ENCODE results near the gene TAF8. TPM values are rescaled to one million over a fixed set of nuclear protein-coding genes. Genes with fewer than 3 reads are reported as not detected.

The TAF8 gene
- total RNA-seq, 4 donors from 2014 or later: 24.5 to 37.6 (median 24.6) TPM

DNA sequence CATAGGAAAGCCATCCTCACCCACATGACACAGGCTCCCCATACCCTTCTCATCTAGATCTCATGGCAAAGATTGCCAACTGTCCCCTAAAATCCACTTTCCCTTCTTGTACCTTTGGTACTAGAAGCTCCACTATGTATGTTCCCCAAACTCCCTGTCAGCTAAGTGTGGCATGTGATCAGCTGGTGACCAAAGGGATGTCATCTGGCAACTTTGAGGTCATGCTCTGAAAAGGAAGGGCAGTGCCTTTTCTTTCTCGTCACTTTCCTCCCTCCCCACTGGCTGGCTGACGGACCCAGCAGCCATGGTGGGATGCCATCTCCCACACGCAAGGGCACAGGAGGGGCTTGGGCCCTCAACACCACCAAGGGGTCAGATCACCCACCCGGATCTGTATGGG, 23.8 kb upstream of the TAF8 start:
- no peak for DNase-seq
- no peaks in the 10 kb centered on the region for H3K36me3 ChIP-seq
- TF ChIP-seq, protein P1, sequence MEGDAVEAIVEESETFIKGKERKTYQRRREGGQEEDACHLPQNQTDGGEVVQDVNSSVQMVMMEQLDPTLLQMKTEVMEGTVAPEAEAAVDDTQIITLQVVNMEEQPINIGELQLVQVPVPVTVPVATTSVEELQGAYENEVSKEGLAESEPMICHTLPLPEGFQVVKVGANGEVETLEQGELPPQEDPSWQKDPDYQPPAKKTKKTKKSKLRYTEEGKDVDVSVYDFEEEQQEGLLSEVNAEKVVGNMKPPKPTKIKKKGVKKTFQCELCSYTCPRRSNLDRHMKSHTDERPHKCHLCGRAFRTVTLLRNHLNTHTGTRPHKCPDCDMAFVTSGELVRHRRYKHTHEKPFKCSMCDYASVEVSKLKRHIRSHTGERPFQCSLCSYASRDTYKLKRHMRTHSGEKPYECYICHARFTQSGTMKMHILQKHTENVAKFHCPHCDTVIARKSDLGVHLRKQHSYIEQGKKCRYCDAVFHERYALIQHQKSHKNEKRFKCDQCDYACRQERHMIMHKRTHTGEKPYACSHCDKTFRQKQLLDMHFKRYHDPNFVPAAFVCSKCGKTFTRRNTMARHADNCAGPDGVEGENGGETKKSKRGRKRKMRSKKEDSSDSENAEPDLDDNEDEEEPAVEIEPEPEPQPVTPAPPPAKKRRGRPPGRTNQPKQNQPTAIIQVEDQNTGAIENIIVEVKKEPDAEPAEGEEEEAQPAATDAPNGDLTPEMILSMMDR (IDR thresholded peaks at IDR 0.05): no peak
- TF ChIP-seq POLR2A (IDR thresholded peaks at IDR 0.05): no peak
- H3K27me3 ChIP-seq: no peaks in the 10 kb centered on the region
- peak overlapping the region in 1 of 4 donors; percentile 71 for H3K27ac ChIP-seq
- H3K9me3 ChIP-seq: no peaks in the 10 kb centered on the region
- H3K4me3 ChIP-seq: no peak overlapping the region
- H3K4me1 ChIP-seq: peaks cover 0 to 53% (median 30%) of the 10 kb centered on the region in 4 donors

DNA sequence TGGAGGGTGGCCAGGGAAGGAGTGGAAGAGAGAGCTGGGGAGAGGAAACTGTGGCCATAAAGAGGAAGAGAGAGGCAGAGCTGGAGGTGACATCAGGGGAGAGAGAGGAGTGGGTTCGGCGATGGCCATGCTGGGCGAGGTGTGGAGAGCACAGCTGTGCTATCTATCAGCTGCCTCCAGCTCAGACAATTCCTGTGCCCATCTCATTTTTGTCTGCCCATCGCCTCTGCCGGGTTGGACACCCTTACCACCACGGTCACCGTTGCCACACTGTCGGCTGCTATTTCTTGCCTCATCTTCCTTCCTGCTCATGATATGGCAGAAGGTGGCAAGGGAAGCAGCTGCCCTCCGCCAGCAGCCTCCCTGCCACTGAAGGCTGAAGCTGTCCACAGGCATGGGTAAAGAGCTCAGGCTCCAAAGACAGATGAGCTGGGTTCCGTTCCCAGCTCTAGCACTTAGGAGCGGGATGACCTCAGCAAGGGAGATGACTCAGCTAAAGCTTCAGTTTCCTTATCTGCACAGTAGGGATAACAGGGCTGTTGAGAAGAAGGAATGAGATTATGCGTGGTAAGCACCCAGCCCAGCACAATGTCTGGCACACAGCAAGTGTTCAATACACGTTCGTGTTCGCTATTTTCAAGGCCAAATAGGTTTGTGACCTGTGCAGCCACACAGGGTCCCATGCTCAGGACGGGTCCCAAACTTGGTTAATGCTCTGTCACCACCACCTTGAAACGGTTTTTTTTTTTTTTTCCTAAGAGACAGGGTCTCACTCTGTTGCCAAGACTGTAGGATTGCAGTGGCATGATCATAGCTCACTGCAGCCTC, 21.9 kb upstream of the TAF8 start:
- no peaks in the 10 kb centered on the region for H3K36me3 ChIP-seq
- peaks cover 0 to 46% (median 15%) of the 10 kb centered on the region in 4 donors for H3K4me1 ChIP-seq
- H3K27me3 ChIP-seq: no peaks in the 10 kb centered on the region
- no peak overlapping the region for H3K4me3 ChIP-seq
- no peaks in the 10 kb centered on the region for H3K9me3 ChIP-seq
- TF ChIP-seq, protein P1 (IDR thresholded peaks at IDR 0.05): no peak
- TF ChIP-seq POLR2A (IDR thresholded peaks at IDR 0.05): no peak
- no peak for DNase-seq
- H3K27ac ChIP-seq: peak overlapping the region in 1 of 4 donors; percentile 38

DNA sequence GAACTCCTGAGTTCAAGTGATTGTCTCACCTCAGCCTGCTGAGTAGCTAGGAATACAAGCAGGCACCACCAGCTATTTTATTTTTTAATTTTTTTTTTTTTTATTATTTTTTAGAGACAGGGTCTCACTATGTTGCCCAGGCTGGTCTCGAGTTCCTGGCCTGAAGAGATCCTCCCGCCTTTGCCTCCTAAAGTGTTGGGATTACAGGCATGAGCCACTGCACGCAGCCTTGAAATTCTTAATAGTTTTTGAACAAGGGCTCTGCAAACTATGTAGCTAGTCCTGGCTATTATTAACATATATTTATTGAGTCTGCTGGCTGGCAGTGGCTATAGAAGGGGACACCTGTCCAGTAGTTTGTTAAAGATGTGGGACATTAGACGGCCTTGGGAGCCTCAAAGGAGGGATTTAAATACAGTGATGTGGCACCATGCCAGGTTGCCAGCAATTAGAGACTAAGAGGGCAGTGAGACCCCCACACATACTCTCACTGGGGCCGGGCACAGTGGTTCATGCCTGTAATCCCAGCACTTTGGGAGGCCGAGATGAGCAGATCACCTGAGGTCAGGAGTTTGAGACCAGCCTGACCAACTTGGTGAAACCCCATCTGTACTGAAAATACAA, 21.1 kb upstream of the TAF8 start:
- Histone ChIP-seq H3K27ac (no peak overlapping the region), H3K4me1 (peaks cover 0 to 46% (median 15%) of the 10 kb centered on the region in 4 donors)

DNA sequence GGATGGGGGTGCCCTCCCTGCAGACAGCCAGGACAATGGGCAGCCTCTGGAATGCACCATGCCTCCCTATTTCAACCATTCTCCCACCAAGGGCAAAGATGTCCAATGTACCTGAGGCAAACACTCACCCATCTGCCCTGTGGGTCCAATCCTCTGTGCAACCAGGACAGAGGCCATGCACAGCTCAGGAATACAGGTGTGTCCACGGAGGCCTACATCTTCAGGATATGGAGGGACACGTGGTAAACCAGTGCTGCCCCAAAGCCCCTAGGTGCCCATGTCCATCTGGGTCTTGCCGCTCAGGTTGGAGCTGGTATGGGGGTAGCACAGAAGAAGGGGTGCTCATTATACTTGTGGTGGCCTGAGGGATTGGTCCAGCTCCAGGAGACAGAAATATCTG, 20.4 kb upstream of the TAF8 start:
- Histone ChIP-seq H3K4me3 (no peak overlapping the region), H3K27ac (no peak overlapping the region), H3K4me1 (peaks cover 0 to 39% (median 14%) of the 10 kb centered on the region in 4 donors), H3K27me3 (no peaks in the 10 kb centered on the region), H3K36me3 (no peaks in the 10 kb centered on the region), H3K9me3 (no peaks in the 10 kb centered on the region)
- no peak for DNase-seq
- TF ChIP-seq, protein P1 (IDR thresholded peaks at IDR 0.05): no peak

More for the DNA sequence above, 21.1 kb upstream of the TAF8 start:
- no peak overlapping the region for H3K4me3 ChIP-seq
- H3K9me3 ChIP-seq: no peaks in the 10 kb centered on the region
- no peaks in the 10 kb centered on the region for H3K36me3 ChIP-seq
- H3K27me3 ChIP-seq: no peaks in the 10 kb centered on the region
- TF ChIP-seq, protein P1 (IDR thresholded peaks at IDR 0.05): no peak
- no peak for TF ChIP-seq POLR2A (IDR thresholded peaks at IDR 0.05)
- no peak for DNase-seq

DNA sequence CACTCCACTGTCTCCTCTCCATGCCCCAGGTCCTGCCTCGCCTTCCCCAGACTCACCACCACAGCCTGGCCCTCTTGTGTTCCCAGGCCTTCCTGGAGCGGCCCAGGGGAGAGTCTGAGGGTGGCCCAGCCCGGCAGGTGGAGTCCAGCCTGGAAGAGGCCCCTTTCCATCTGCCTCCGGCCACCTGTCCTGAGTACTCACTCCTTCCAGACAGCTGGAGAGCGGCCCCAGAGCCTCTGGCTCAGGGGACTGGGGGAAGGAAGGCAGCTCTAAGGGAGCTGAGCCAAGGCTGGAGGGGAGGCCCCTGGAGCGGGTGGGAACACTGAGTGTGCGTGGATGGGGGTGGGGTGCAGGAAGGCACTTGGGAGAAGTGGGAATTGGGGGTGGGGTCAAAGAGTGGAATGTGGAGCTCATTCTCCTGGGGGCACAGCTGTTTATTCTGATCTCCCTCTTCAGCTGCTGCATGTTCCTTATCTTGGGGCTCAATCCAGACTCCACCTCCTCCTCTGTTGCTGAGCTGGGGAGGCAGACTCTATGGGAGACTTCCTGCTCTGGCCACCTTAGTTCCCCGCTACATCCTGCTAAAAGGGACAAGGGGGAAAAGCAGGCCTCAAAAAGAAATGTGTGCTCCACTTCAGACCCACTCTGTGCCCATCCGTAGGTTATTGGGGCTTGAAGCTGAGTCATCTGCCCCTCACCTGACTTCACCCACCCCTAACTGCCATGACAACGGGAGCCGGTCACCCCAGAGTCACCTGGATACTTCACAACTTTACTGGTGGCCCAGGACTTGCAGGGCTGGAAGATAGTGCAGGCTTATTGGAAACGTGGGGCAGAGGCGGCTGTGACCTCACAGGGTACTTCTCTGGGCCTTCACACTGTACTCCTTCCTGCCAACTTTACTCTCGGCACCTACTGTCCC, 19.5 kb upstream of the TAF8 start:
- H3K4me3 ChIP-seq: no peak overlapping the region
- no peak for DNase-seq
- TF ChIP-seq, protein P1 (IDR thresholded peaks at IDR 0.05): no peak
- no peak for TF ChIP-seq POLR2A (IDR thresholded peaks at IDR 0.05)
- H3K36me3 ChIP-seq: no peaks in the 10 kb centered on the region
- no peaks in the 10 kb centered on the region for H3K27me3 ChIP-seq
- peak overlapping the region in 1 of 4 donors; percentile 9 for H3K27ac ChIP-seq
- peaks cover 0 to 32% (median 12%) of the 10 kb centered on the region in 4 donors for H3K4me1 ChIP-seq
- no peaks in the 10 kb centered on the region for H3K9me3 ChIP-seq
